Spleen (tissue), 7 donors: ENCODE data around the gene KRTAP9-9.
"Not testable (repeated sequence)": the region's sequence is repeated elsewhere in the genome, so short reads cannot be mapped to it uniquely, and the experiment has no call there.

Source experiments
- CTCF ChIP-seq, 11 experiments: fragments of 200-600 bp in 7 of 11; fragments of 450-650 bp in 4 of 11; sonication (generic) in 4 of 11; IDR thresholded peaks in 8 of 11; conservative IDR thresholded peaks in 3 of 11; 1 replicate in 7 of 11; 2 replicates in 4 of 11; pipeline versions ENCODE4 v1.4.0 to v1.8.0; 2016 to 2021; ENCODE audit warnings: antibody characterized with exemption in 11 of 11, inconsistent platforms in 4 of 11, mild to moderate bottlenecking in 1 of 11
- POLR2A ChIP-seq, 3 donors: fragments of 450-650 bp; IDR thresholded peaks; one replicate each; pipeline ENCODE4 v1.5.1; 2017; ENCODE audit warnings: antibody characterized with exemption in 3 of 3, mild to moderate bottlenecking in 1 of 3
- POLR2AphosphoS5 ChIP-seq, 3 donors: sonication (generic); formaldehyde crosslinking; IDR thresholded peaks; one replicate each; pipeline ENCODE4 v1.5.1; 2017; ENCODE audit warnings: antibody characterized with exemption in 3 of 3
- donor health status: DM: no; HTN: no; CAD: no; lungs with moderate emphysema.
- donor health status: DM: no; HTN: no; CAD: no.
- donor health status: DM: no; HTN: no; CAD: no.

DNA sequence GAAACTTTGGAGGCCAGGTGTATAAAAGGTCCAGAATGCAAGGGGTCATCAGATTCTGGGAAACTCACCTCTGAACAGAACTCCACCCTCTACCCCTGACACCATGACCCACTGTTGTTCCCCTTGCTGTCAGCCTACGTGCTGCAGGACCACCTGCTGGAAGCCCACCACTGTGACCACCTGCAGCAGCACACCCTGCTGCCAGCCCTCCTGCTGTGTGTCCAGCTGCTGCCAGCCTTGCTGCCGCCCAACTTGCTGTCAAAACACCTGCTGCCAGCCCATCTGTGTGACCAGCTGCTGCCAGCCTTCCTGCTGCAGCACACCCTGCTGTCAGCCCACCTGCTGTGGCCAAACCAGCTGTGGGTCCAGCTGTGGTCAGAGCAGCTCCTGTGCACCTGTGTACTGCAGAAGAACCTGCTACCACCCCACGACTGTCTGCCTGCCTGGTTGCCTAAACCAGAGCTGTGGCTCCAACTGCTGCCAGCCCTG lies 17.2 kb upstream of the KRTAP9-9 start, which contains the start of gene KRTAP9-8:
- not testable (repeated sequence) for TF ChIP-seq POLR2A (IDR thresholded peaks at IDR 0.05); CTCF (IDR thresholded peaks at IDR 0.05 in 8 of 11, conservative IDR thresholded peaks at IDR 0.05 in 3 of 11); POLR2AphosphoS5 (IDR thresholded peaks at IDR 0.05)
